Thyroid gland (tissue), 4 donors: ENCODE measurements around the gene LDHB.

ENCODE experiments used
- POLR2A ChIP-seq, 2 donors: fragments of 450-650 bp; IDR thresholded peaks; one replicate each; pipeline ENCODE4 v1.6.1; 2017; ENCODE audit warnings: antibody characterized with exemption in 2 of 2, mild to moderate bottlenecking in 2 of 2, moderate library complexity in 1 of 2
- TF ChIP-seq, protein P1 (sequence below), 6 experiments: fragments of 200-600 bp in 3 of 6; fragments of 450-650 bp in 3 of 6; sonication (generic) in 3 of 6; IDR thresholded peaks; one replicate each; pipeline ENCODE4 v1.5.1; 2016 to 2019; ENCODE audit warnings: antibody characterized with exemption in 6 of 6, mild to moderate bottlenecking in 2 of 6, inconsistent platforms in 1 of 6, moderate library complexity in 1 of 6

DNA sequence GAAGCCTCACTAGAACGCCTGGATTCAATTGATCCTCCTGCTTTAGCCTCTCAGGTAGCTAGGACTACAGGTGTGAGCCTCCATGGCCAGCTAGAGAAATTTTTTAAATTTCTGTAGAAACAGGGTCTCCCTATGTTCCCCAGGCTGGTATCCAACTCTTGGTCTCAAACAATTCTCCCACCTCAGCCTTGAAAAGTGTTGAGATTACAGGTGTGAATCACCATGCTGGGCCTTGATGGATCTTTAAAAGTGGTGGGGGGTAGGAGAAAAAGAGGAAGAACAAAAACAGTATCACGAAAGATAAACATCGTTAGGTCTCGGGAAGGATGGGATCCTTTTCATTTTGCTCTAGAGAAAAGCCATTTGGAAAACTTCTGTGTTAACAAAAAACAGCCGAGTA is 57.4 kb downstream of the LDHB start:
- TF ChIP-seq, protein P1, sequence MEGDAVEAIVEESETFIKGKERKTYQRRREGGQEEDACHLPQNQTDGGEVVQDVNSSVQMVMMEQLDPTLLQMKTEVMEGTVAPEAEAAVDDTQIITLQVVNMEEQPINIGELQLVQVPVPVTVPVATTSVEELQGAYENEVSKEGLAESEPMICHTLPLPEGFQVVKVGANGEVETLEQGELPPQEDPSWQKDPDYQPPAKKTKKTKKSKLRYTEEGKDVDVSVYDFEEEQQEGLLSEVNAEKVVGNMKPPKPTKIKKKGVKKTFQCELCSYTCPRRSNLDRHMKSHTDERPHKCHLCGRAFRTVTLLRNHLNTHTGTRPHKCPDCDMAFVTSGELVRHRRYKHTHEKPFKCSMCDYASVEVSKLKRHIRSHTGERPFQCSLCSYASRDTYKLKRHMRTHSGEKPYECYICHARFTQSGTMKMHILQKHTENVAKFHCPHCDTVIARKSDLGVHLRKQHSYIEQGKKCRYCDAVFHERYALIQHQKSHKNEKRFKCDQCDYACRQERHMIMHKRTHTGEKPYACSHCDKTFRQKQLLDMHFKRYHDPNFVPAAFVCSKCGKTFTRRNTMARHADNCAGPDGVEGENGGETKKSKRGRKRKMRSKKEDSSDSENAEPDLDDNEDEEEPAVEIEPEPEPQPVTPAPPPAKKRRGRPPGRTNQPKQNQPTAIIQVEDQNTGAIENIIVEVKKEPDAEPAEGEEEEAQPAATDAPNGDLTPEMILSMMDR (IDR thresholded peaks at IDR 0.05), result no peak
- no peak for TF ChIP-seq POLR2A (IDR thresholded peaks at IDR 0.05)
